CD4-positive, alpha-beta T cell treated with Interferon gamma for 1 hour (primary cell): ENCODE results near the gene SLX4.
"Not testable (repeated sequence)": the region's sequence is repeated elsewhere in the genome, so short reads cannot be mapped to it uniquely, and the experiment has no call there.

Experiments
- DNase-seq: peaks from one replicate; pipeline ENCODE4 v3.0.0-alpha.2; 2020

The SLX4 gene, protein sequence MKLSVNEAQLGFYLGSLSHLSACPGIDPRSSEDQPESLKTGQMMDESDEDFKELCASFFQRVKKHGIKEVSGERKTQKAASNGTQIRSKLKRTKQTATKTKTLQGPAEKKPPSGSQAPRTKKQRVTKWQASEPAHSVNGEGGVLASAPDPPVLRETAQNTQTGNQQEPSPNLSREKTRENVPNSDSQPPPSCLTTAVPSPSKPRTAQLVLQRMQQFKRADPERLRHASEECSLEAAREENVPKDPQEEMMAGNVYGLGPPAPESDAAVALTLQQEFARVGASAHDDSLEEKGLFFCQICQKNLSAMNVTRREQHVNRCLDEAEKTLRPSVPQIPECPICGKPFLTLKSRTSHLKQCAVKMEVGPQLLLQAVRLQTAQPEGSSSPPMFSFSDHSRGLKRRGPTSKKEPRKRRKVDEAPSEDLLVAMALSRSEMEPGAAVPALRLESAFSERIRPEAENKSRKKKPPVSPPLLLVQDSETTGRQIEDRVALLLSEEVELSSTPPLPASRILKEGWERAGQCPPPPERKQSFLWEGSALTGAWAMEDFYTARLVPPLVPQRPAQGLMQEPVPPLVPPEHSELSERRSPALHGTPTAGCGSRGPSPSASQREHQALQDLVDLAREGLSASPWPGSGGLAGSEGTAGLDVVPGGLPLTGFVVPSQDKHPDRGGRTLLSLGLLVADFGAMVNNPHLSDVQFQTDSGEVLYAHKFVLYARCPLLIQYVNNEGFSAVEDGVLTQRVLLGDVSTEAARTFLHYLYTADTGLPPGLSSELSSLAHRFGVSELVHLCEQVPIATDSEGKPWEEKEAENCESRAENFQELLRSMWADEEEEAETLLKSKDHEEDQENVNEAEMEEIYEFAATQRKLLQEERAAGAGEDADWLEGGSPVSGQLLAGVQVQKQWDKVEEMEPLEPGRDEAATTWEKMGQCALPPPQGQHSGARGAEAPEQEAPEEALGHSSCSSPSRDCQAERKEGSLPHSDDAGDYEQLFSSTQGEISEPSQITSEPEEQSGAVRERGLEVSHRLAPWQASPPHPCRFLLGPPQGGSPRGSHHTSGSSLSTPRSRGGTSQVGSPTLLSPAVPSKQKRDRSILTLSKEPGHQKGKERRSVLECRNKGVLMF (N-terminal part only)

DNA sequence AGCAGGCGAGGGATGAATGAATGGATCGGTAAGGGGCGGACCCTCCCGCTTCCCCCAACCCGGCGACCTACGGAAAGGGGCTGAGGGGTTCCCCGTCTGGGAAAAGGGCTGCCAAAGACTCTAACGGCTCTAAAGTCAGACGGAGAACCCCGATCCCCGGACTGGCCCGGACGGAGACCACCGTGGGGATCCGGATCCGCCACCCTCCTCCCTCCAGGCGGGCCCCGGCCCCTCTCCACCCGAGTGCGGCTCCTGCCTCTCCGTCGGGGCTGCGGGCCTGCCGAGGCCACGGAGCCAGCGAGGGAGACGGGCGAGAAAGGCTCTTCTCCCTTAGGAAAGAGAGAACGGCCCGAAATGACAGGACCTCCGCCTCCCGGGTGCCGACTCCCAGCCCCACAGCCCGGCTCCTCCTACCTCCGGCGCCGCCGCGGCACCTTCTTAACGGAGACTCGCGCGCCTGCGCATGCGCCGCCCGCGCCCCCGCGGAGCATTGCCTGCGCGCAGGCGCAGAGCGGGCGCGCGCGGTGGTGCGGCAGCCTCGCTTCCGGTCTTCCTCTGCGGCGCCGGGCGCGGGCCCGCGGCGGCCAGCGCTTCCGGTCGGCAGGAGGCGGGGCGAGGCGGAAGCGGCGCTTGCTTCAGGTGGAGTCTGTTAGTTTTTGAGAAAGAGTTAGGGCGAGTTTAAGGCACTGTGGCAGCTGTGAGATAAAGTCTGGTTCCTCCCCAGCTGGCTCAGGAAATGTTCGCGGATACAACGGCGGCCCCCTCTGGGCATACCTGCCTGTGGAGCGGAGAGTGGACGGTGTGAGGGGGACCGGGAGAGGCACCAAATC lies at the start of gene SLX4:
Gene SLX4, minus strand, starts transcription at position 461 of the 830 bp plus-strand sequence. CDS start 2,642 bp downstream, outside the sequence.
- DNase-seq: peak; percentile 93

GRCh38 chr16:3659251-3659650 lies 47.8 kb upstream of the SLX4 start:
- DNase-seq: no peak

- no peak for DNase-seq
These were observed 45.4 kb upstream of the SLX4 start for GRCh38 chr16:3656491-3657468.

- not testable (repeated sequence) for DNase-seq
These were observed 44.7 kb upstream of the SLX4 start for GRCh38 chr16:3656160-3656490.

GRCh38 chr16:3655396-3656159 lies 44.2 kb upstream of the SLX4 start:
- DNase-seq: no peak

GRCh38 chr16:3655030-3655395 lies 43.6 kb upstream of the SLX4 start:
- DNase-seq: no peak

DNA sequence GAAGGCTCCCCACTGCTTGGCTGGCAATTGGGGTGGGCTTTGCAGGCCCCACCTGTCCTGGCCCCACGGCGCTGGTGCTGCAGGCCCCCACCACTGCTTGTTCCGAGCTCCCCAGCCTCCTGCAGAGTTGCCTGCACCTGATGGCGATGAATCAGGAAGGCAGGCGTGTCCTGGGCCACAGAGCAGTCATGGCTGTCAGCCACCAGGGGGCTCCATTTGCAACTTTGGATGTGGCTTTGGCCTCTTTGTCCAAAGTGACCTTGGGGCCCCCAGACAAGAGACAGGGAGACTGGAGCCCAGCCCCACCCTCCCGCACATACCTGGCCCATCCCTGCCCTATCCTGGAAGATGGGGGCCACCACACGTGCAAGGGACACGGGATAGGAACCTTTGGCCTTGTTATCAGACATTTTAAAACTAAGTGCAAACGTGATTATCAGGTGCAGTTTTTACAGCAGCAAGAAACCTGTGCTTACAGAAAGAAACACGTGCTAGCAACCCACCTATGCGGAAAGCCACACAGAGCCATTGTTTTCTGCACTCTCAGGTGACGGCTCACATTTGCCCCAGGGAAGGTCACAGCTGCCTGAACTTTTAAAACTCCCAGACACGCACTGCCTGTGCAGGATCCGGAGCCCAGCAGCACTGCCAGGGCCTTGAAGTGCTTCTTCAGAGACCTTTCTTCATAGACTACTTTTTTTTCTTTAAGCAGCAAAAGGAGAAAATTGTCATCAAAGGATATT lies 43.0 kb upstream of the SLX4 start, which contains the start of gene DNASE1:
Gene DNASE1, plus strand, starts transcription at position 443 of the 743 bp plus-strand sequence. CDS start 683 bp downstream, outside the sequence.
- DNase-seq: peak; percentile 41

DNA sequence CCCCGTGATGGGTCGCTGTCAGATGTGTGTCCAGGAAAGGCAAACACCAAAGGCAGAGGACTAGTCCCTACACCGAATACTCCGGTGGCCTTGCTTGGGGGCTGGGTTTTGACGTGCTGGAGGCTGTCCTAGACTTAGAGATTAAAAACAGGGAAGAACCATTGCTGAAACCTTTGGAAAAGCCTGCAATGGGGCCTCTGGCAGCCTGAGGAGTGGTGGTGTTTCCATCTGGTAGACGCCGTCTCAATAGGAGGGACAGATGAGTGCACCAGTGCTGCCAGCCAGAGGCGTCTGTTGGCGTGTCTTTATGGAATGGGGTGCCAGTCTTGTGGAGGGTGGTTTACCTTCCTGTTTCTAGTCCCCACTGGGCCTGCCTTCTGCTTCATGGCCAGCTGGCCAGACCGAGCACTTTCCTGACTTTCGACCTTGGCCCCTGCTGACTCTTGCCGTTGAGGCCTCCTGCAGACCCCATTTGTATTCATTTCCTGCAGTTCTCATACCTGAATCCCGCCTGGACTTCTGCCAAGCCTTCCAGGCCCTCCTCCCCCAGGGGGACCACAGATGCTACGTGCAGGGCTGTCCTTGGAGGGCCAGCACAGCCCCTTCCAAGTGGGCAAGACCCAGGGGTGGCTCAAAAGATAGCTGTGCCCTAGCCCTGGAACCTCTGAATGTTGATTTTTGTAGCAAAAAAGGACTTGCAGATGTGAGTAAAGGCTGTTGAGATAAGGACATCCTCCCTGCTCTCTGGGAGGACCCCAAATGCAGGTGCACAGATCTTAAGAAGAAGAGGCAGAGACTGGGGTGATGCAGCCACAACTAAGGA lies 41.2 kb upstream of the SLX4 start:
- no peak for DNase-seq

DNA sequence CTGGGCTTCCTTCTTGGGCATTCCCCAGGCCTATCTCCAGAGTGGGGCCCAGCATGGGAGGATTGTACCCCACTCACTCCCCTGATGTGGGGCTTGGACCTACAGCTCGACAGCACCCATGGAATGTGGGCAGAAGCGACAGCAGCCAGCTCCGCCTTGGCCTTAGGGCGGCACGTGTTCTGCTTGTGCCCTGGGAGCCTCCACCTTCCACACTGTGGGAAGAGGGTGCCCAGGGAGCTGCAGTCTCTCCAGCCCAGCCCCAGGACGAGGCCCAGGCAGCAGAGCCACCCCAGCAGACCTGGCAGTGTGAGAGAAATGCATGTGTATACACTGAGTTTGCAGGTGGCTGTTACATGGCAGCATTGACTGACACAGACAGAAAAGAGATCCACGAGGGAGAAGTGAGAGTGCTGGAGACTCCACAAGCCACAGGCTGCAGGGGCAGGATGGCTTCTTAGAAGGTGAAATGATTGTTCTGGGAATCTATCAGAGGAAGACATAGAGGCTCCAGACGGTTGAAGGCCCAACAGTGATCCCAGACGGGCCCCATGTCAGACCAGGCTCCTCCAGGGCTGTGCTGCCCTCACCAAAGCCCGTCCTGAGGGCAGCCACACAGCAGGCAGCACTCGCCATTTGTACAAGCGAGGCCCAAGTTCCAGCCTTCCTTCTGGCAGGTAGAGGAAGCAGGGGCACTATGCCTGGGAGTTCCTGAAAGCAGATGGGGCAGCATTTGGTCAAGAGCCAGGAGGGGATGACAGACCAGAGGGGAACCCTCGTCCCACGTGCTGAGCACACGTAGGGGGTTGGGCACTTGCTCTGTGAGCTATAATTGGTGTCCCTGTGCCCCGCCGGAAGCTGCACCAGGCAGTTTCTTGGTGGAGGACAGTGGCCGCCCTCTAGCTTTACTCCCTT lies 40.3 kb upstream of the SLX4 start:
- no peak for DNase-seq

DNA sequence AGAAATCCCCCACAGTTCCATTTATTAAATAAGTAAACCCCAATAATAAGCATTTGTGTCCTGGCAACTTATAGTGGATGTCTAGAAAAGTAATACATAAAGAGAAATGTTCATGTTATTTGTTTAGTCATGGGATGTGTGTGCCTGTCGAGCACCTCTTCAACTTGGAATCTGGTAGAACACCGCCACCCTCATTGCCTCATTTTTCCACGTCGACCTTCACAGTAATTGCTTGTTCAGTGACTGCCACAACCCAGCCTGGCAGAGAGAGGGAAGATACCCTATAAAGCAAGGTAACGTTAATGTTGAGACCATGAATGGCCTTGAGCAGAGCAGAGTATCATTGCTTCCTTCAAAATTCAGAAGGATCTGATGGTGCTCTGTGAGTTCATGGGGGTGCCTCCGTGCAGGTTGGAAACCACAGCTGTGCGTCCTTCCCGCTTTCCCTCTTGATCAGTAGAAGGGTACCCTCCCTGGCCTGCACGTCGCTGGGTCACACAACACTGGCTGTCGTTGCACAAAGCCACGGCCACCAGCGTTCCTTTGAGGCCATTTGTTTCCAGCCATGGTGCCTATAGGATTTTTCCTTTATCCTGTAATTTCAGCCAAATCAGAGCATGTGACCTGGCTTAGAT lies 39.3 kb upstream of the SLX4 start:
- DNase-seq: no peak

DNA sequence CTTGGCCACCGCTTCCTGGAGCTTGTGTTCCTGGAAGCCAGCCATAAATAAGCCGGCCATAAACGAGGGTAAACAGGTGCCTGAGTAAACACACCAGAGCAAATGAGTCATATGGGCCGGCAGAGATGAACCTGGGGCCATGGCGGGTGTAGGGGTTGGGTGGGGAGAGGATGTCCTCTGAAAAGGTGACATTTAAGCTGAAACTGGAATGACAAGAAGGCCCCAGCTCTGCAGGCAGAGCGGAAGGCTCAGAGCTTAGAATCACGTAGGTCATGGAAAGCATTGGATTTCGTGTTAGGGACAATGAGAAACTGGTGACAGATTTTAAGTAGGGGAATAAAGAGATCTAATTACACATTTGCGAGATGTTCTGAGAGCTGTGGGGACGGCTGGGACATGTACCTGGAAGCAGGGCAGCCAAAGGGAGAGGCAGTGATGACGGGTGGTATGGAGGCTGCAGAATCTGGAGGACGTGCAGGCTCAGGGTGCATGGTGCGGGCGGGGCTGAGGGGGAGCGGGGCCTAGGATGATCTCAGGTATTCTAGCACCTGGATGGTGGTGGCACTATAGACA lies 35.0 kb upstream of the SLX4 start:
- no peak for DNase-seq

GRCh38 chr16:3645504-3646347 lies 34.3 kb upstream of the SLX4 start:
- no peak for DNase-seq

- DNase-seq: no peak
These were observed 33.7 kb upstream of the SLX4 start for GRCh38 chr16:3645108-3645503.

DNA sequence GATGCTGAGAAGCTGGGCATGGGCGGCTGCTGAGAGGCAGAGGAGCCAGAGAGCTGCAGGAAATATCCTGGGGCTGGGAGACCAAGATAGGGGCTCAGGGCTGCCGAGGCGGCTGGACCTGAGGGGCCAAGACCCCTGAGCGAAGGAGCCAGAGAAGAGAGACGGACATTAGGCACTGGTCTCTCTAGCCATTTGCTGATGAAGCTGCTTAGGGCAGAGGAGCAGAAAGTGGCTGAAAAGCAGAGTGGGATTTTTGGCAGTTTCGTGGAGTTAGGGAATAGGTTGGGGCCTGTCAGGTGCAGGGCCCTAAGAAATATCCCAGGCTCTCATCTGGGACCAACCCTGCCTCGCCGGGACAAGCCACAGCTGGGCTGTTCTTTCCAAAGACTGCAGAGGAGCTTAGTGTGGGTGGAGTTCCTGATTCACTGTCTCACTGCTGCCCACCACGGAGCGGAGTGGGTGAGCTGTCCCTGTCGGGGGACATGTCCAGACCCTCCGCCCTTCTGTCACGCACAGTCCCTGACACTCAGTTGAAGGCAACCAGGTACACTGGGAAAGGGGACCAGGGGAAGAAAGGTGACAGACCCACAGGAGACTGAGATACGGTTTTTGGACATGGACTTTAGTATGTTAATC lies 31.8 kb upstream of the SLX4 start:
- no peak for DNase-seq

- no peak for DNase-seq
These were observed 31.1 kb upstream of the SLX4 start for GRCh38 chr16:3642397-3643094.
